Left lobe of liver (tissue), 2 donors: Measurements from ENCODE around the gene UPF3A. TPM values are rescaled to one million over a fixed set of nuclear protein-coding genes. Genes with fewer than 3 reads are reported as not detected.

Experiments used
- ATAC-seq: fragments of 200-7000 bp; cut with Tn5 transposase; one replicate; pipeline ENCODE4 v1.9.1; 2020; ENCODE audit warnings: mild to moderate bottlenecking, moderate library complexity
- DNase-seq: peaks from one replicate; pipeline ENCODE4 v3.0.0-alpha.2; 2020; ENCODE audit warnings: low spot score
- total RNA-seq: library from RNA; stranded (reverse); gene quantifications from one replicate; pipeline ENCODE4 v1.2.1, GENCODE V29; 2021
- donor health status: DM: no; HTN: no; CAD: no; lungs with moderate emphysema.
- donor health status: DM: no; HTN: yes; CAD: no.

UPF3A gene
- total RNA-seq, 1 donor from 2014 or later: 22.0 TPM

- no peak for DNase-seq
- ATAC-seq: peak; percentile 12
Observed at GRCh38 chr13:114303700-114304327, 22.4 kb downstream of the UPF3A start.

- no peak for DNase-seq
- no peak for ATAC-seq
Observed at GRCh38 chr13:114304346-114305034, 23.1 kb downstream of the UPF3A start.

- no peak for ATAC-seq
- no peak for DNase-seq
Observed at GRCh38 chr13:114309086-114309485, 27.7 kb downstream of the UPF3A start.

GRCh38 chr13:114309806-114310410 is 28.5 kb downstream of the UPF3A start:
- DNase-seq (no peak), ATAC-seq (no peak)

DNA sequence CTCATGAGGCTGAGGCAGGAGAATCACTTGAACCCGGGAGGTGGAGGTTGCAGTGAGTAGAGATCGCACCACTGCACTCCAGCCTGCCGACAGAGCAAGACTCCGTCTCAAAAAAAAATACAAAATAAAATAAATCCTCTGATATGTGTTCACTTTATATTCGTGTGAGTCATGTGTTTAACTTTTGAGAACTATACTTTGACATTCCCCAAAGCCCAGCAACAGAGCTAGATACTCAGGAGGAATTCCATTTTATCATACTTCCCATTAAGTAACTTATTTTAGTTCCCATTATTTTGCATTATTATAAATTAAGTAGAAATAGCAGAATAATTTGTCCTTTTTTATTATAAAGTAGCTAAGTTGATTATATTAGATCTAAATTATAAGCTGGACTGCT is 29.6 kb downstream of the UPF3A start:
- no peak for DNase-seq
- ATAC-seq: no peak

GRCh38 chr13:114311387-114311786 is 30.0 kb downstream of the UPF3A start:
- no peak for DNase-seq
- ATAC-seq: peak; percentile 14

- DNase-seq (no peak), ATAC-seq (no peak)
Observed at GRCh38 chr13:114311908-114312307, 30.5 kb downstream of the UPF3A start.

GRCh38 chr13:114313061-114313860 is 31.9 kb downstream of the UPF3A start:
- ATAC-seq: no peak
- DNase-seq: no peak

- DNase-seq: peak; percentile 98
- peak; percentile 92 for ATAC-seq
Observed at GRCh38 chr13:114314074-114314912, 32.9 kb downstream of the UPF3A start, which contains the start of gene CHAMP1. Gene CHAMP1 (plus strand): TSS chr13:114314503. CDS start chr13:114323843, 9,340 bp downstream.

DNA sequence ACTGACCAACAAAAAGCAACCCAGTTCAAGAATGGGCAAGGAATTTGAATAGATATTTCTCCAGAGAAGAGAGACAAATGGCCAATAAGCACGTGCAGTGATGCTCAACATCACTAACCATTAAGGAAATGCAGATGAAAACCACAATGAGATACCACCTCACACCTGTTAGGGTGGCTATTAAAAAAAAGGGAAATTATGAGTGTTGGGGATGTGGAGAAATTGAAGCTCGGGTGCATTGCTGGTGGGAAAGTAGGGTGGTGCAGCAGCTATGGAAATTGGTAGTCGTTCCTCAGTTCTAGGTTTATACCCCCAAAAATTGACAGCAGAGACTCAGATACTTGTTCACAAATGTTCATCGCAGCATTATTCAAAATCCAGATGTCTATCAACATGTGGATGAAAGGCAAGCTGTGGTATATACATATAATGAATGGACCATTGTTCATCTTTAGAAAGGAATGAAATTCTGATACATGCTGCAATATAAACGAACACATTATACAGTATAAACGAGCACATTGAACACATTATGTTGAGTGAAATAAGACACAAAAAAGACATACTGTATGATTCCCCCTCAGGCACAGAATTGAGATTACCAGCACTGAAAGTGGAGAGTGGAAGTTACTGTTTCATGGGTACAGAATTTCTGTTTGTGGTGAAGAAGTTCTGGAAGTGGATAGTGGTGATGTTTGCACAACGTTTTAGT is 33.8 kb downstream of the UPF3A start:
- DNase-seq (no peak), ATAC-seq (no peak)

GRCh38 chr13:114318624-114319023 is 37.2 kb downstream of the UPF3A start:
- no peak for ATAC-seq
- DNase-seq: no peak

GRCh38 chr13:114319441-114319913 is 38.1 kb downstream of the UPF3A start:
- ATAC-seq (no peak), DNase-seq (no peak)

GRCh38 chr13:114320065-114320464 is 38.7 kb downstream of the UPF3A start:
- peak; percentile 28 for ATAC-seq
- no peak for DNase-seq

DNA sequence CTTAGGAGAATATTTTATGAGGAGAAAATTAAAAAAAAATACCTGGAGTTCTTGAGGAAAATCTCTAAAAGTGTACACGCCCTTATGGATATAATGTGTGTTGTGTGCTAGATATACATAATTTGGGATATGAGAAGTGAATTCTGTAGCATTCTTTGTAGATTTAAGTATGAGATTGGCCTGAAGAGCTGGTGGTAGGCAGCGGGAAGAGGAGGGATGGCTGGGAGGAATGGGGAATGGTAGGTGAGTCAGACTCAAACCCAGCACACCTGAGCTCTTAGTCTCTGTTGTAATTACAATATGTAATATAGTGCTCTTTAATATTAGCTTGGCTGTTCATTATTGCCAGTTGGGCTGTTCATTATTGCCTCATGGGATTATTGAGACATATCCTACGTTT is 39.9 kb downstream of the UPF3A start:
- no peak for ATAC-seq
- DNase-seq: no peak

DNA sequence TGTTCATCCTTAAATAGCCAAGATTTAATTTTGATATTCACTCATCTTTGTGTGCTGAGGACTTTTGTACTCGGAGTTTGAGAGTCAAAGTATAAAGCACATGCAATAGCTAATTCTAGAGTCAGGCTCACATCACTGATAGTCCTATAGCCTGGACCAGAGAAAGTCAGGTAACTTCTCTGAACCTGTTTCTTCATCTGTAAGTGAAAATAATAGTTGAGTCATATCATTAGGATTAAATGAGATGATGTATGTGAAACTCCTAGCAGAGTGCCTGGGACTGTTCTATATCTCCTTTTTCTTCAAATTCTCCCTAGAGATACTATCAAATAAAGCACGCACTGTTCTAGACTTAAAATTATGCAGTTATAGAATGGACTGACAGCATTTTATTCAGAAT is 41.9 kb downstream of the UPF3A start:
- no peak for ATAC-seq

DNA sequence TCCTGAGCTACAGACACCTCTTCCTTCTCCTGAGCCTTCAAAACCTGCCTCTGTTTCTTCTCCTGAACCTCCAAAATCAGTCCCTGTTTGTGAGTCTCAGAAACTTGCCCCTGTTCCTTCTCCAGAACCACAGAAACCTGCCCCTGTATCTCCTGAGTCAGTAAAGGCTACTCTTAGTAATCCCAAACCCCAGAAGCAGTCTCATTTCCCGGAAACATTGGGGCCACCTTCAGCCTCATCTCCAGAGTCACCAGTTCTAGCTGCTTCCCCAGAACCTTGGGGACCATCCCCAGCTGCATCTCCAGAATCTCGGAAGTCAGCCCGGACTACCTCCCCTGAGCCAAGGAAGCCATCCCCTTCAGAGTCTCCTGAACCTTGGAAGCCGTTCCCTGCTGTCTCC is 42.9 kb downstream of the UPF3A start:
- no peak for ATAC-seq
- DNase-seq: no peak

More for the DNA sequence above, 41.9 kb downstream of the UPF3A start:
- DNase-seq: no peak

GRCh38 chr13:114325729-114326128 is 44.3 kb downstream of the UPF3A start:
- ATAC-seq: no peak
- DNase-seq: no peak

DNA sequence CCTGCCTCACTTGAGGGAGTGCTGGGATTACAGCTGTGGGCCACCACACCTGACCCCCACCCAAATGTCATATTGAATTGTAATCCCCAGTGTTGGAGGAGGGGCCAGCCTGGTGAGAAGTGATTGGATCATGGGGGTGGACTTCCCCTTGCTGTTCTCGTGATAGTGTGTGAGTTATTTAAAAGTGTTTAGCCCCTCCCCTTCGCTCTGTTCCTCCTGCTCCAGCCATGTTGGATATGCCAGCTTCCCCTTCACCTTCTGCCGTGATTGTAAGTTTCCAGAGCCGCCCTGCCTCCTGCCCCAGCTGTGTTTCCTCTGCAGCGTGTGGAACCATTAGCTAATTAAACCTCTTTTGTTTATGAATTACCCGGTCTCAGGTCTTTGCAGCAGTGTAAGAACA is 46.6 kb downstream of the UPF3A start:
- no peak for ATAC-seq
- DNase-seq: no peak

- peak; percentile 88 for ATAC-seq
- DNase-seq: no peak
Observed at GRCh38 chr13:114328595-114328994, 47.2 kb downstream of the UPF3A start.

DNA sequence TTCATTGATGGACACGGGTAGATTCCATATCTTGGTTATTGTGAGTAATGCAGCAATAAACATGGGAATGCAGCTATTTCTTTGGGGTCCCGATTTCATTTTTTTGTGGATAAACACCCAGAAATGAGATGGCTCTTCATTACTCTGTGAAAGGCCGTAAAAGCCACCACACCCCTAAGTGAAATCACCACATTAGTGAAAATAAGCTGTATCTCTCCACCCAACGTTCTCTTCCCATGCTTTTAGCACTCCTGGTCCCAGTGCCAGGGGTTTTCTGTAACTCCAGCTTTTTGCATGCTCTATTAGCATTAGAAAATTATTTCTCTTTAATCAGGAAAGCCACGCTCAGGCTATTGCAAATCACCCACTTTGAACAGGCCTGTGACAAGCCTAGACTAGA is 48.7 kb downstream of the UPF3A start:
- DNase-seq: no peak
- no peak for ATAC-seq
